Muscle layer of duodenum (tissue), 2 donors: ENCODE measurements around the gene OR5B21.

Source experiments
- H3K27ac ChIP-seq: one replicate; pipeline ENCODE4 v1.7.0; 2013; ENCODE audit warnings: mild to moderate bottlenecking, low read length
- H3K27me3 ChIP-seq: one replicate; pipeline ENCODE4 v1.7.0; 2013; ENCODE audit warnings: low read depth, mild to moderate bottlenecking, control low read depth, low read length
- H3K36me3 ChIP-seq, 2 donors: one replicate each; pipeline ENCODE4 v1.7.0; 2013; ENCODE audit warnings: low read length in 2 of 2, control low read depth in 1 of 2, mild to moderate bottlenecking in 1 of 2; ENCODE audit not compliant: insufficient read depth in 2 of 2, control insufficient read depth in 1 of 2
- H3K4me1 ChIP-seq, 2 donors: one replicate each; pipeline ENCODE4 v1.7.0; 2013; ENCODE audit warnings: low read length in 2 of 2, mild to moderate bottlenecking in 2 of 2, control low read depth in 1 of 2, moderate library complexity in 1 of 2; ENCODE audit not compliant: insufficient read depth in 2 of 2, control insufficient read depth in 1 of 2
- H3K4me3 ChIP-seq, 2 donors: one replicate each; pipeline ENCODE4 v1.7.0; 2013; ENCODE audit warnings: low read length in 2 of 2, low read depth in 1 of 2, mild to moderate bottlenecking in 1 of 2
- H3K9me3 ChIP-seq, 2 donors: one replicate each; pipeline ENCODE4 v1.7.0; 2013; ENCODE audit warnings: low read length in 2 of 2, control low read depth in 1 of 2, mild to moderate bottlenecking in 1 of 2; ENCODE audit not compliant: control insufficient read depth in 1 of 2
- donor health status: healthy.

The OR5B21 gene

GRCh38 chr11:58493676-58494075, 14.2 kb downstream of the OR5B21 start:
- H3K9me3 ChIP-seq = no peaks in the 10 kb centered on the region
- no peaks in the 10 kb centered on the region for H3K36me3 ChIP-seq
- H3K4me1 ChIP-seq = no peaks in the 10 kb centered on the region
- no peaks in the 10 kb centered on the region for H3K27me3 ChIP-seq
- no peak overlapping the region for H3K4me3 ChIP-seq
- no peak overlapping the region for H3K27ac ChIP-seq

GRCh38 chr11:58490827-58491226, 17.1 kb downstream of the OR5B21 start:
- Histone ChIP-seq H3K9me3 (no peaks in the 10 kb centered on the region), H3K4me3 (no peak overlapping the region), H3K4me1 (no peaks in the 10 kb centered on the region), H3K27ac (no peak overlapping the region), H3K36me3 (no peaks in the 10 kb centered on the region), H3K27me3 (no peaks in the 10 kb centered on the region)

- H3K4me3 ChIP-seq = no peak overlapping the region
- H3K4me1 ChIP-seq = no peaks in the 10 kb centered on the region
- H3K27me3 ChIP-seq = no peaks in the 10 kb centered on the region
- H3K27ac ChIP-seq = no peak overlapping the region
- H3K9me3 ChIP-seq = no peaks in the 10 kb centered on the region
- H3K36me3 ChIP-seq = no peaks in the 10 kb centered on the region
Measured at GRCh38 chr11:58487170-58487569, 20.7 kb downstream of the OR5B21 start.

- Histone ChIP-seq H3K36me3 (no peaks in the 10 kb centered on the region), H3K4me3 (no peak overlapping the region), H3K9me3 (no peaks in the 10 kb centered on the region), H3K4me1 (no peaks in the 10 kb centered on the region), H3K27me3 (no peaks in the 10 kb centered on the region), H3K27ac (no peak overlapping the region)
Measured at GRCh38 chr11:58485961-58486360, 21.9 kb downstream of the OR5B21 start.

GRCh38 chr11:58471892-58472291, 36.0 kb downstream of the OR5B21 start:
- H3K4me1 ChIP-seq = no peaks in the 10 kb centered on the region

GRCh38 chr11:58466293-58466692, 41.6 kb downstream of the OR5B21 start:
- Histone ChIP-seq H3K4me3 (no peak overlapping the region), H3K27me3 (no peaks in the 10 kb centered on the region), H3K4me1 (no peaks in the 10 kb centered on the region)

More at GRCh38 chr11:58471892-58472291, 36.0 kb downstream of the OR5B21 start:
- H3K27ac ChIP-seq = no peak overlapping the region
- H3K9me3 ChIP-seq = peaks cover 8 to 11% of the 10 kb centered on the region in 2 donors
- no peaks in the 10 kb centered on the region for H3K27me3 ChIP-seq
- H3K4me3 ChIP-seq = no peak overlapping the region
- H3K36me3 ChIP-seq = no peaks in the 10 kb centered on the region

GRCh38 chr11:58465690-58466089, 42.2 kb downstream of the OR5B21 start:
- Histone ChIP-seq H3K27me3 (no peaks in the 10 kb centered on the region), H3K27ac (no peak overlapping the region), H3K9me3 (peaks cover 0 to 3% of the 10 kb centered on the region in 2 donors), H3K4me3 (no peak overlapping the region), H3K4me1 (no peaks in the 10 kb centered on the region), H3K36me3 (no peaks in the 10 kb centered on the region)

More at GRCh38 chr11:58466293-58466692, 41.6 kb downstream of the OR5B21 start:
- Histone ChIP-seq H3K27ac (no peak overlapping the region), H3K9me3 (peaks cover 0 to 4% of the 10 kb centered on the region in 2 donors), H3K36me3 (no peaks in the 10 kb centered on the region)
